Measurements from ENCODE around the gene TNIP1.

TNIP1 gene

GRCh38 chr5:151047814-151048425 lies 32.9 kb downstream of the TNIP1 start:
- no peak overlapping the region for H3K4me3 ChIP-seq (ENCODE audit: low read depth, low read length)
- no peaks in the 10 kb centered on the region for H3K9me3 ChIP-seq (ENCODE audit: control insufficient read depth, insufficient read depth, low read length)
- no peaks in the 10 kb centered on the region for H3K4me1 ChIP-seq (ENCODE audit: control insufficient read depth, insufficient read depth, low read length)
- no peaks in the 10 kb centered on the region for H3K36me3 ChIP-seq (ENCODE audit: control insufficient read depth, insufficient read depth, low read length)
- H3K27me3 ChIP-seq (ENCODE audit: control insufficient read depth, insufficient read depth, low read length): no peaks in the 10 kb centered on the region
- no peak overlapping the region for H3K9ac ChIP-seq (ENCODE audit: low read depth, low read length)

GRCh38 chr5:151042453-151043093 lies 38.3 kb downstream of the TNIP1 start:
- H3K9ac ChIP-seq (ENCODE audit: low read depth, low read length): no peak overlapping the region
- peaks cover 15% of the 10 kb centered on the region for H3K36me3 ChIP-seq (ENCODE audit: control insufficient read depth, insufficient read depth, low read length)
- no peak overlapping the region for H3K4me3 ChIP-seq (ENCODE audit: low read depth, low read length)
- no peaks in the 10 kb centered on the region for H3K4me1 ChIP-seq (ENCODE audit: control insufficient read depth, insufficient read depth, low read length)
- no peaks in the 10 kb centered on the region for H3K9me3 ChIP-seq (ENCODE audit: control insufficient read depth, insufficient read depth, low read length)
- no peaks in the 10 kb centered on the region for H3K27me3 ChIP-seq (ENCODE audit: control insufficient read depth, insufficient read depth, low read length)

- no peaks in the 10 kb centered on the region for H3K4me1 ChIP-seq (ENCODE audit: control insufficient read depth, insufficient read depth, low read length)
- peaks cover 15% of the 10 kb centered on the region for H3K36me3 ChIP-seq (ENCODE audit: control insufficient read depth, insufficient read depth, low read length)
- no peaks in the 10 kb centered on the region for H3K27me3 ChIP-seq (ENCODE audit: control insufficient read depth, insufficient read depth, low read length)
- no peak overlapping the region for H3K9ac ChIP-seq (ENCODE audit: low read depth, low read length)
- H3K4me3 ChIP-seq (ENCODE audit: low read depth, low read length): no peak overlapping the region
- no peaks in the 10 kb centered on the region for H3K9me3 ChIP-seq (ENCODE audit: control insufficient read depth, insufficient read depth, low read length)
Measured at GRCh38 chr5:151041577-151042268, 39.1 kb downstream of the TNIP1 start.

- H3K36me3 ChIP-seq (ENCODE audit: control insufficient read depth, insufficient read depth, low read length): peaks cover 21% of the 10 kb centered on the region
- H3K9me3 ChIP-seq (ENCODE audit: control insufficient read depth, insufficient read depth, low read length): no peaks in the 10 kb centered on the region
Measured at GRCh38 chr5:151040211-151040747, 40.6 kb downstream of the TNIP1 start.

GRCh38 chr5:151039665-151040064 lies 41.2 kb downstream of the TNIP1 start:
- H3K27me3 ChIP-seq (ENCODE audit: control insufficient read depth, insufficient read depth, low read length): no peaks in the 10 kb centered on the region
- no peaks in the 10 kb centered on the region for H3K9me3 ChIP-seq (ENCODE audit: control insufficient read depth, insufficient read depth, low read length)
- no peak overlapping the region for H3K9ac ChIP-seq (ENCODE audit: low read depth, low read length)
- peaks cover 27% of the 10 kb centered on the region for H3K36me3 ChIP-seq (ENCODE audit: control insufficient read depth, insufficient read depth, low read length)
- no peaks in the 10 kb centered on the region for H3K4me1 ChIP-seq (ENCODE audit: control insufficient read depth, insufficient read depth, low read length)
- no peak overlapping the region for H3K4me3 ChIP-seq (ENCODE audit: low read depth, low read length)

More at GRCh38 chr5:151040211-151040747, 40.6 kb downstream of the TNIP1 start:
- Histone ChIP-seq H3K9ac (ENCODE audit: low read depth, low read length) (no peak overlapping the region), H3K4me3 (ENCODE audit: low read depth, low read length) (no peak overlapping the region), H3K4me1 (ENCODE audit: control insufficient read depth, insufficient read depth, low read length) (no peaks in the 10 kb centered on the region), H3K27me3 (ENCODE audit: control insufficient read depth, insufficient read depth, low read length) (no peaks in the 10 kb centered on the region)

- no peaks in the 10 kb centered on the region for H3K9me3 ChIP-seq (ENCODE audit: control insufficient read depth, insufficient read depth, low read length)
- H3K27me3 ChIP-seq (ENCODE audit: control insufficient read depth, insufficient read depth, low read length): no peaks in the 10 kb centered on the region
- peaks cover 33% of the 10 kb centered on the region for H3K36me3 ChIP-seq (ENCODE audit: control insufficient read depth, insufficient read depth, low read length)
- H3K9ac ChIP-seq (ENCODE audit: low read depth, low read length): no peak overlapping the region
- H3K4me1 ChIP-seq (ENCODE audit: control insufficient read depth, insufficient read depth, low read length): no peaks in the 10 kb centered on the region
- no peak overlapping the region for H3K4me3 ChIP-seq (ENCODE audit: low read depth, low read length)
Measured at GRCh38 chr5:151038801-151039238, 42.0 kb downstream of the TNIP1 start.

GRCh38 chr5:151038412-151038745 lies 42.5 kb downstream of the TNIP1 start:
- peaks cover 33% of the 10 kb centered on the region for H3K36me3 ChIP-seq (ENCODE audit: control insufficient read depth, insufficient read depth, low read length)

GRCh38 chr5:151037561-151038411 lies 43.0 kb downstream of the TNIP1 start:
- Histone ChIP-seq H3K27me3 (ENCODE audit: control insufficient read depth, insufficient read depth, low read length) (no peaks in the 10 kb centered on the region), H3K9ac (ENCODE audit: low read depth, low read length) (no peak overlapping the region), H3K9me3 (ENCODE audit: control insufficient read depth, insufficient read depth, low read length) (no peaks in the 10 kb centered on the region), H3K4me3 (ENCODE audit: low read depth, low read length) (no peak overlapping the region), H3K4me1 (ENCODE audit: control insufficient read depth, insufficient read depth, low read length) (no peaks in the 10 kb centered on the region), H3K36me3 (ENCODE audit: control insufficient read depth, insufficient read depth, low read length) (peaks cover 33% of the 10 kb centered on the region)

More at GRCh38 chr5:151038412-151038745, 42.5 kb downstream of the TNIP1 start:
- Histone ChIP-seq H3K4me1 (ENCODE audit: control insufficient read depth, insufficient read depth, low read length) (no peaks in the 10 kb centered on the region), H3K4me3 (ENCODE audit: low read depth, low read length) (no peak overlapping the region), H3K9ac (ENCODE audit: low read depth, low read length) (no peak overlapping the region), H3K9me3 (ENCODE audit: control insufficient read depth, insufficient read depth, low read length) (no peaks in the 10 kb centered on the region), H3K27me3 (ENCODE audit: control insufficient read depth, insufficient read depth, low read length) (no peaks in the 10 kb centered on the region)

- H3K4me3 ChIP-seq (ENCODE audit: low read depth, low read length): no peak overlapping the region
- H3K9me3 ChIP-seq (ENCODE audit: control insufficient read depth, insufficient read depth, low read length): no peaks in the 10 kb centered on the region
- peaks cover 34% of the 10 kb centered on the region for H3K36me3 ChIP-seq (ENCODE audit: control insufficient read depth, insufficient read depth, low read length)
- H3K27me3 ChIP-seq (ENCODE audit: control insufficient read depth, insufficient read depth, low read length): no peaks in the 10 kb centered on the region
- H3K9ac ChIP-seq (ENCODE audit: low read depth, low read length): no peak overlapping the region
- H3K4me1 ChIP-seq (ENCODE audit: control insufficient read depth, insufficient read depth, low read length): no peaks in the 10 kb centered on the region
Measured at GRCh38 chr5:151036556-151036955, 44.3 kb downstream of the TNIP1 start.

- Histone ChIP-seq H3K4me3 (ENCODE audit: low read depth, low read length) (no peak overlapping the region), H3K4me1 (ENCODE audit: control insufficient read depth, insufficient read depth, low read length) (no peaks in the 10 kb centered on the region), H3K9ac (ENCODE audit: low read depth, low read length) (no peak overlapping the region), H3K27me3 (ENCODE audit: control insufficient read depth, insufficient read depth, low read length) (no peaks in the 10 kb centered on the region), H3K36me3 (ENCODE audit: control insufficient read depth, insufficient read depth, low read length) (peaks cover 25% of the 10 kb centered on the region), H3K9me3 (ENCODE audit: control insufficient read depth, insufficient read depth, low read length) (no peaks in the 10 kb centered on the region)
Measured at GRCh38 chr5:151034422-151035379, 46.1 kb downstream of the TNIP1 start.

Data from iPS-15b (cell line).